ENCODE results near the gene ZBTB7C. TPM values are rescaled to one million over a fixed set of nuclear protein-coding genes. Genes with fewer than 3 reads are reported as not detected.

The ZBTB7C gene
- total and polyA plus RNA-seq, 2 donors (not counting 1 experiment from before 2014, with no cell fraction given) = not detected

GRCh38 chr18:48419277-48420022, 10.3 kb upstream of the ZBTB7C start:
- H3K27ac Mint-ChIP-seq = no peak overlapping the region
- no peak overlapping the region for H3K4me2 ChIP-seq (replicated peaks; ENCODE audit: low read depth, low read length, poor library complexity, severe bottlenecking)
- H3K4me3 ChIP-seq (ENCODE audit: control extremely low read depth in 1 of 5, extremely low read depth in 1 of 5, insufficient read depth in 1 of 5, low read depth in 2 of 5, low read length in 4 of 5) = no peak overlapping the region
- H3K4me3 Mint-ChIP-seq = no peak overlapping the region
- H3K27me3 Mint-ChIP-seq = peaks cover 73% of the 10 kb centered on the region
- no peaks in the 10 kb centered on the region for H3K9me3 Mint-ChIP-seq (ENCODE audit: insufficient read depth)
- CTCF ChIA-PET = no interaction called here
- WGBS (ENCODE audit: insufficient coverage) = 88% methylated on average over 3 of the region's 10 CpGs
- peaks cover 0 to 29% (median 16%) of the 10 kb centered on the region in 4 experiments for H3K27me3 ChIP-seq (replicated peaks in 1 of 4; ENCODE audit: control extremely low read depth in 1 of 4, control insufficient read depth in 3 of 4, insufficient read depth in 4 of 4, low read length in 3 of 4)
- intact Hi-C loops (cut with micrococcal nuclease) = no loop called here
- no peaks in the 10 kb centered on the region for H3K4me1 Mint-ChIP-seq
- no peaks in the 10 kb centered on the region for H3K79me2 ChIP-seq (ENCODE audit: control insufficient read depth, insufficient read depth, low read length)
- H2AFZ ChIP-seq (ENCODE audit: insufficient read depth, low read depth, low read length, poor library complexity, severe bottlenecking) = no peak overlapping the region
- H3K4me1 ChIP-seq (ENCODE audit: control insufficient read depth in 2 of 2, insufficient read depth in 2 of 2, low read length in 2 of 2) = no peaks in the 10 kb centered on the region
- DNase-seq (no peak), ATAC-seq (ENCODE audit: low read depth) (no peak)
- H3K9ac ChIP-seq (ENCODE audit: low read length) = no peak overlapping the region
- peaks cover 0 to 6% (median 0%) of the 10 kb centered on the region in 3 donors for H3K9me3 ChIP-seq (ENCODE audit: control extremely low read depth in 1 of 3, control insufficient read depth in 2 of 3, insufficient read depth in 1 of 3, low read length in 2 of 3)
- no peaks in the 10 kb centered on the region for H3K36me3 ChIP-seq (replicated peaks in 1 of 2; ENCODE audit: control extremely low read depth in 1 of 2, control insufficient read depth in 1 of 2, extremely low read depth in 1 of 2, insufficient read depth in 2 of 2, low read length in 1 of 2)
- no peaks in the 10 kb centered on the region for H4K20me1 ChIP-seq (ENCODE audit: control insufficient read depth, insufficient read depth, low read length, poor library complexity, severe bottlenecking)
- POLR2A ChIA-PET = no interaction called here
- H3K27ac ChIP-seq (ENCODE audit: low read length in 2 of 2) = no peak overlapping the region
- TF ChIP-seq, protein P1, sequence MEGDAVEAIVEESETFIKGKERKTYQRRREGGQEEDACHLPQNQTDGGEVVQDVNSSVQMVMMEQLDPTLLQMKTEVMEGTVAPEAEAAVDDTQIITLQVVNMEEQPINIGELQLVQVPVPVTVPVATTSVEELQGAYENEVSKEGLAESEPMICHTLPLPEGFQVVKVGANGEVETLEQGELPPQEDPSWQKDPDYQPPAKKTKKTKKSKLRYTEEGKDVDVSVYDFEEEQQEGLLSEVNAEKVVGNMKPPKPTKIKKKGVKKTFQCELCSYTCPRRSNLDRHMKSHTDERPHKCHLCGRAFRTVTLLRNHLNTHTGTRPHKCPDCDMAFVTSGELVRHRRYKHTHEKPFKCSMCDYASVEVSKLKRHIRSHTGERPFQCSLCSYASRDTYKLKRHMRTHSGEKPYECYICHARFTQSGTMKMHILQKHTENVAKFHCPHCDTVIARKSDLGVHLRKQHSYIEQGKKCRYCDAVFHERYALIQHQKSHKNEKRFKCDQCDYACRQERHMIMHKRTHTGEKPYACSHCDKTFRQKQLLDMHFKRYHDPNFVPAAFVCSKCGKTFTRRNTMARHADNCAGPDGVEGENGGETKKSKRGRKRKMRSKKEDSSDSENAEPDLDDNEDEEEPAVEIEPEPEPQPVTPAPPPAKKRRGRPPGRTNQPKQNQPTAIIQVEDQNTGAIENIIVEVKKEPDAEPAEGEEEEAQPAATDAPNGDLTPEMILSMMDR (IDR thresholded peaks at IDR 0.05) = no peak
- no peak for TF ChIP-seq EZH2 (IDR thresholded peaks at IDR 0.05; ENCODE audit: borderline replicate concordance, insufficient read depth, low read depth, low read length, poor library complexity, severe bottlenecking)

DNA sequence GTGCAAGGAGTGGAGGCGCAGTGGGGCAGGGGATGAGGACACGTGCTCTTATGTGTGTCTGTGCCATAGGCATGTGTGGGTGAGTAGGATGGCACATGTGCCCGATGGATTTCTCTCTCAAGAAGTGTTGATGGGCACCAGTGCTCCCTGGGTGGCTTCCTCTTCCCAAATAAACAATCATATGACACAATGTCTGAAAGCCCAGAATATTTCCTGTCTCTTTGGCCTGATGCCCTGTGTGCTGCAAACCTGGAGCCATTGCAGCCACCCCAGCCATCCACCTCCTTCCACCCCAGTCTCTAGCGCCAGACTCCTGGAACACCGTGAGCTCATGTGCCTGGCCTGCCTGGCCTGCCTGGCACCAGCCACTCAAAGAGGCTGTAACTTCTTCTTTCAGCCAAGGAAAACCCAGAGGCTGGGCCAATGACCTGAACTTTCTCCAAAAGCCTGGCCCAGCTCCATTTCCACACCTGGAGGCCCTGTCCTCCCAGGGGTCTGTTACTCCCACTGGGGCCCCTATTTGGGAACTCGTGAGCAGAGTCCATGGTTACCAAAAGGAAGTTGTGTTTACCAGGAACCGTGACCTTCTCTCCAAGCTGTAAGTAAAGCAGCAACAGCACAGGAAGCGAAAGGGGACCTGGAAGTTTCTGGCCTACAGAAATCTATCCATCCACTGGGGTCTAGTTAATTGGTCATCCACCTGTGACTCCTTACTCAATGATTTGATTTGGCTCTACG, 9.5 kb upstream of the ZBTB7C start:
- intact Hi-C loops (cut with micrococcal nuclease) = no loop called here

More for the DNA sequence above, 9.5 kb upstream of the ZBTB7C start:
- H3K36me3 ChIP-seq (replicated peaks in 1 of 2; ENCODE audit: control extremely low read depth in 1 of 2, control insufficient read depth in 1 of 2, extremely low read depth in 1 of 2, insufficient read depth in 2 of 2, low read length in 1 of 2) = no peaks in the 10 kb centered on the region
- POLR2A ChIA-PET = no interaction called here
- Mint-ChIP-seq H3K4me3 (no peak overlapping the region), H3K4me1 (no peaks in the 10 kb centered on the region), H3K9me3 (ENCODE audit: insufficient read depth) (no peaks in the 10 kb centered on the region), H3K27ac (no peak overlapping the region), H3K27me3 (peaks cover 74% of the 10 kb centered on the region)
- DNase-seq = no peak
- H3K27me3 ChIP-seq (replicated peaks in 1 of 4; ENCODE audit: control extremely low read depth in 1 of 4, control insufficient read depth in 3 of 4, insufficient read depth in 4 of 4, low read length in 3 of 4) = peaks cover 0 to 33% (median 19%) of the 10 kb centered on the region in 4 experiments
- H3K4me3 ChIP-seq (ENCODE audit: control extremely low read depth in 1 of 5, extremely low read depth in 1 of 5, insufficient read depth in 1 of 5, low read depth in 2 of 5, low read length in 4 of 5) = no peak overlapping the region
- H3K9ac ChIP-seq (ENCODE audit: low read length) = no peak overlapping the region
- 57% methylated on average over 5 of the region's 9 CpGs for WGBS (ENCODE audit: insufficient coverage)
- no peak for ATAC-seq (ENCODE audit: low read depth)
- no peak for TF ChIP-seq EZH2 (IDR thresholded peaks at IDR 0.05; ENCODE audit: borderline replicate concordance, insufficient read depth, low read depth, low read length, poor library complexity, severe bottlenecking)
- TF ChIP-seq, protein P1 (IDR thresholded peaks at IDR 0.05) = no peak
- CTCF ChIA-PET = interaction anchor here (1.9 kb wide), 1 partner anchor 27 kb away, joined by 5 read pairs; no protein-coding TSS in a partner anchor
- no peak overlapping the region for H3K27ac ChIP-seq (ENCODE audit: low read length in 2 of 2)
- no peaks in the 10 kb centered on the region for H3K4me1 ChIP-seq (ENCODE audit: control insufficient read depth in 2 of 2, insufficient read depth in 2 of 2, low read length in 2 of 2)
- no peak overlapping the region for H3K4me2 ChIP-seq (replicated peaks; ENCODE audit: low read depth, low read length, poor library complexity, severe bottlenecking)
- H3K9me3 ChIP-seq (ENCODE audit: control extremely low read depth in 1 of 3, control insufficient read depth in 2 of 3, insufficient read depth in 1 of 3, low read length in 2 of 3) = peaks cover 0 to 6% (median 0%) of the 10 kb centered on the region in 3 donors
- H3K79me2 ChIP-seq (ENCODE audit: control insufficient read depth, insufficient read depth, low read length) = no peaks in the 10 kb centered on the region
- no peak overlapping the region for H2AFZ ChIP-seq (ENCODE audit: insufficient read depth, low read depth, low read length, poor library complexity, severe bottlenecking)
- no peaks in the 10 kb centered on the region for H4K20me1 ChIP-seq (ENCODE audit: control insufficient read depth, insufficient read depth, low read length, poor library complexity, severe bottlenecking)

All from B cell (primary cell).